ENCODE data around the gene MAD1L1. TPM values are rescaled to one million over a fixed set of nuclear protein-coding genes. Genes with fewer than 3 reads are reported as not detected.

MAD1L1 gene
- total and polyA plus RNA-seq, 11 donors: 11.1 to 29.7 (median 20.9) TPM

DNA sequence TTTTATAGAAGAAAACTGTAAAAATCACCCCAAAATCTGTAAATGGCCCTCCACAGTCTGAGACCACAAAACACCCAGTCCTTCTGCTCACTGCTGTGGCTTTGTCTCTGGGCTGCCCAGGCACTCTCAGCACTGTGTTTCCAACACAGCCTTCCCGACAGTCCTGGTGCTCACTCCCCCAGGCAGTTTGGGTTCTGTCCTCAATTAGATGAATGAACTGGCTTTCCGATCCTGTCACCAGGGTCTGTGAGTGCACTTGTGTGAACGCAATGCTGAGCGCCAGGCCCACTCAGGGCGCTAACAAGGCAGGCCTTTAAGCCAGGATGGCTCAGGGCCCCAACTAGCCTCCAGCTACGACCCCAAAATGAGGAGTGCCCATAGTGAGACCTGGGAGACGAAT is 3.3 kb downstream of the MAD1L1 start:
- no peak for DNase-seq
- peaks cover 2 to 30% (median 20%) of the 10 kb centered on the region in 12 donors for H3K4me1 ChIP-seq
- intact Hi-C loops (cut with DNase I): no loop called here

DNA sequence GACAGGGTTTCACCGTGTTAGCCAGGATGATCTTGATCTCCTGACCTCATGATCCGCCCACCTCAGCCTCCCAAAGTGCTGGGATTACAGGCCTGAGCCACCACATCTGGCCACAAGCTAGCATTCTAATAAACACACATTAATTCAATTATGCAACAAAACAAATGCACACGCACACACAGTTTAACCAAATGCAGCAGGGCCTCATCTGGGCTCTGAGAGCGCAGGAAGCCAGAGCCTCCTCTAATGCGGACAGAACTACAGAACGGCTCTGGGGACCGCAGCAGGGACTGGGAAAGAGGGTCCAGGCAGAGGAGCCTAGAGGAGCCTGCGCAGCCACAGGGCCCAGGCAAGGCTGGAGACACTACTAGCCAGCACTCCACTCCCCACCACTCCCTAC is 3.8 kb downstream of the MAD1L1 start:
- 90 to 94% (median 92%) methylated on average over 8 of the region's 8 CpGs for WGBS, 4 donors
- Histone ChIP-seq H3K4me1 (peaks cover 2 to 30% (median 20%) of the 10 kb centered on the region in 12 donors), H3K9me3 (no peaks in the 10 kb centered on the region), H3K27me3 (no peaks in the 10 kb centered on the region), H3K36me3 (peaks cover 0 to 52% (median 33%) of the 10 kb centered on the region in 9 donors), H3K4me3 (no peak overlapping the region), H3K27ac (no peak overlapping the region)
- ATAC-seq: no peak
- DNase-seq: no peak
- intact Hi-C loops (cut with DNase I): no loop called here
- no peak for TF ChIP-seq POLR2A (IDR thresholded peaks at IDR 0.05)
- TF ChIP-seq, protein P1, sequence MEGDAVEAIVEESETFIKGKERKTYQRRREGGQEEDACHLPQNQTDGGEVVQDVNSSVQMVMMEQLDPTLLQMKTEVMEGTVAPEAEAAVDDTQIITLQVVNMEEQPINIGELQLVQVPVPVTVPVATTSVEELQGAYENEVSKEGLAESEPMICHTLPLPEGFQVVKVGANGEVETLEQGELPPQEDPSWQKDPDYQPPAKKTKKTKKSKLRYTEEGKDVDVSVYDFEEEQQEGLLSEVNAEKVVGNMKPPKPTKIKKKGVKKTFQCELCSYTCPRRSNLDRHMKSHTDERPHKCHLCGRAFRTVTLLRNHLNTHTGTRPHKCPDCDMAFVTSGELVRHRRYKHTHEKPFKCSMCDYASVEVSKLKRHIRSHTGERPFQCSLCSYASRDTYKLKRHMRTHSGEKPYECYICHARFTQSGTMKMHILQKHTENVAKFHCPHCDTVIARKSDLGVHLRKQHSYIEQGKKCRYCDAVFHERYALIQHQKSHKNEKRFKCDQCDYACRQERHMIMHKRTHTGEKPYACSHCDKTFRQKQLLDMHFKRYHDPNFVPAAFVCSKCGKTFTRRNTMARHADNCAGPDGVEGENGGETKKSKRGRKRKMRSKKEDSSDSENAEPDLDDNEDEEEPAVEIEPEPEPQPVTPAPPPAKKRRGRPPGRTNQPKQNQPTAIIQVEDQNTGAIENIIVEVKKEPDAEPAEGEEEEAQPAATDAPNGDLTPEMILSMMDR (IDR thresholded peaks at IDR 0.05): no peak

More for the DNA sequence above, 3.3 kb downstream of the MAD1L1 start:
- Histone ChIP-seq H3K36me3 (peaks cover 0 to 54% (median 36%) of the 10 kb centered on the region in 9 donors), H3K9me3 (no peaks in the 10 kb centered on the region), H3K4me3 (no peak overlapping the region), H3K27me3 (no peaks in the 10 kb centered on the region), H3K27ac (no peak overlapping the region)
- WGBS, 4 donors: 87 to 95% (median 92%) methylated on average over 6 to 7 of the region's 7 CpGs
- ATAC-seq: no peak
- no peak for TF ChIP-seq POLR2A (IDR thresholded peaks at IDR 0.05)
- TF ChIP-seq, protein P1 (IDR thresholded peaks at IDR 0.05): no peak

DNA sequence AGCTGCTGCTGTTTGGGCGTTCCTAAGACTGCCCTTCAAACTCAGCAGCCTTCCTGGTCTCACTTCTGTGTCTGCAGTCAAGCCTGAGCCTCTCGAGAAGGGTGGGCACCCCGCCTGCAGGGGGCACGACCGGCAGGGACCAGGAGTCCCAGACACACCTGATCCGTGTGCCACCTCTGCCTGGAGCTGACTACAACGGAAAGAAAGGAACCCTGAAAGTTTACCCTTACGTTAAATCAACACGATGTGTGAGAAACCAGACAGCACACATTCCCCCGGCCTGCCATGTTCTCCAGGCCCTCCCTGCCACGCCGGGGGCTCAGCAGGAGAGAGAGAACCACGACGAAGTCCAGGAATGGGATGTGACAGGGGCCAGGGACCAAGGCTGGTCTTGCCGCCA is 5.0 kb downstream of the MAD1L1 start:
- Histone ChIP-seq H3K4me3 (no peak overlapping the region), H3K27ac (no peak overlapping the region), H3K4me1 (peaks cover 0 to 21% (median 14%) of the 10 kb centered on the region in 12 donors), H3K36me3 (peaks cover 0 to 64% (median 33%) of the 10 kb centered on the region in 9 donors), H3K9me3 (no peaks in the 10 kb centered on the region), H3K27me3 (no peaks in the 10 kb centered on the region)
- 85 to 89% (median 86%) methylated on average over 10 to 15 of the region's 15 CpGs for WGBS, 4 donors
- TF ChIP-seq POLR2A (IDR thresholded peaks at IDR 0.05): no peak
- TF ChIP-seq, protein P1 (IDR thresholded peaks at IDR 0.05): no peak
- ATAC-seq (no peak), DNase-seq (no peak)
- intact Hi-C loops (cut with DNase I): no loop called here

DNA sequence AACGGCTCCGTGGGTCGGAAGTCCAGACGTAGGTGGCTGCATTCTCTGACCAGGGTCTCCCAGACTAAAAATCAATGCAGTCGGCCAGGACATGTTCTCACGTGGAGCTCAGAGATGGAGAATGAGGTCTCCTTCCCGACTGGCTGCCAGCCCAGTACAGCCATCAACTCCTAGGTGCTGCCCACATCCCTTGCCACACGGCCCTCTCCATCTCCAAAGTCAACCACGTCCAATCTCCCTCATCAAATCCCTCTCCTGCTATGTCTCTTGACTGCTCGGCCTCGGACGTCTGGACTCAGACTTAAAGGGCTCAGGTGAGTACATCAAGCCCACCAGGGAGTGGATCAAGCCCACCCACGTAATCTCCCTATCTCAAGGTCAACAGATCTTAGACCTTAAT is 6.9 kb downstream of the MAD1L1 start:
- no peak for DNase-seq
- 95 to 98% (median 96%) methylated on average over 13 of the region's 13 CpGs for WGBS, 4 donors
- no peaks in the 10 kb centered on the region for H3K27me3 ChIP-seq
- no peak for ATAC-seq
- no peaks in the 10 kb centered on the region for H3K9me3 ChIP-seq
- H3K4me3 ChIP-seq: no peak overlapping the region
- intact Hi-C loops (cut with DNase I): no loop called here
- TF ChIP-seq POLR2A (IDR thresholded peaks at IDR 0.05): no peak
- TF ChIP-seq, protein P1 (IDR thresholded peaks at IDR 0.05): no peak
- H3K27ac ChIP-seq: no peak overlapping the region
- peaks cover 0 to 6% (median 2%) of the 10 kb centered on the region in 12 donors for H3K4me1 ChIP-seq
- H3K36me3 ChIP-seq: peaks cover 0 to 83% (median 47%) of the 10 kb centered on the region in 9 donors
